VCaP (cell line): Measurements from ENCODE around the gene TNFRSF4.

Experiments used
- H3K27ac ChIP-seq: fragments of 450-650 bp; 2 replicates; pipeline ENCODE4 v1.5.1; 2017
- CTCF ChIP-seq: fragments of 450-650 bp; conservative IDR thresholded peaks from 2 replicates; pipeline ENCODE4 v1.5.1; 2017; ENCODE audit warnings: mild to moderate bottlenecking, moderate library complexity

Gene TNFRSF4

GRCh38 chr1:1210726-1211540, 3.0 kb downstream of the TNFRSF4 start:
- H3K27ac ChIP-seq: no peak overlapping the region
- TF ChIP-seq CTCF: no peak

- no peak overlapping the region for H3K27ac ChIP-seq
- TF ChIP-seq CTCF: no peak
These were observed 5.1 kb downstream of the TNFRSF4 start for GRCh38 chr1:1208713-1209433.

- TF ChIP-seq CTCF: no peak
- H3K27ac ChIP-seq: no peak overlapping the region
These were observed 6.4 kb downstream of the TNFRSF4 start for GRCh38 chr1:1207571-1207892.

- TF ChIP-seq CTCF: peak; percentile 32
- H3K27ac ChIP-seq: peak overlapping the region; percentile 65; the same call in 1 of the 2 replicates
These were observed 6.9 kb downstream of the TNFRSF4 start for GRCh38 chr1:1206966-1207531.

GRCh38 chr1:1206376-1206965, 7.5 kb downstream of the TNFRSF4 start, which contains the start of gene TNFRSF18:
TNFRSF18 (minus strand) TSS chr1:1206592; CDS start chr1:1206571, 21 bp downstream.
- TF ChIP-seq CTCF: no peak
- peak within 1 kb of the TSS; percentile 65; the same call in 1 of the 2 replicates for H3K27ac ChIP-seq

- H3K27ac ChIP-seq: peak overlapping the region; percentile 65; the same call in 1 of the 2 replicates
- no peak for TF ChIP-seq CTCF
These were observed 8.1 kb downstream of the TNFRSF4 start for GRCh38 chr1:1205769-1206375.
